ENCODE measurements around the gene C16orf87.
A peak's percentile ranks its signal among the peaks of the same experiment; 100 is the strongest.

C16orf87 gene

DNA sequence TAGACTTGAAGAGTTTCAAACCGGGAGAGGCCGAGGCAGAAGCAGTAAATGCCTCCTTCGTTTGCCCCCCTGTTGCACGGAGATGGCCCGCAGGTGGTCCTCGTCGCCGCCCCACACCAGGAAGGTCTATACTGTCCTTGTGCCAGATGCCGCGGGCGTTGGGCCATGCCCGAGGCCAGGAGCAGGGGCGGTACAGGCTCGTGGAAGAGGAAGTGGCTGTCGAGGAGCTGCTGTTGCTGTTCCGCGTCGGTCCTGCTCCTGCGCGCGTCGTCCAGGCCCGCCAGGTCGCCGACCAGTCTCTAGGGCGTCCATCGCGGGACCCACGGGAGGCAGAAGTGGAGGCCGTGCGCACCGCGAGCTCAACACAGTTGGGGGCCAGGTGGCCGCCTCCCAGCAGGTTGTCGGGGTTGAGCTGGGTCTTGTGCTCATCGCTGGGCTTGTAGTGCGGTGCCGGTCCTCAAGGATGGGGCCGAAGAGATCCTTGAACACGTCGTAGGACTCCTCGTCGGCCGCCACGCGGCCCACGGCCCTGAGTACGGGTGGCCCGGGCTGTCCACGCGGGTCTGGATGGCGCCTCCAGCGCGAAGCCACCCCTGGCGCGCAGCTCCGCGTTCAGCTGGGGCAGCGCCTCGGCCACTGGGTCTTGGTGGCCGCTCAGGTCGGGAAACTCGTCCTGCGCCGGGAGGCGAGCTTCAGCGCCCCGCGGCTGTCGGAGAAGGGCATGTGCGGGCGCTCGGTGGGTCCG, 13.1 kb upstream of the C16orf87 start:
- DNase-seq, result no peak

DNA sequence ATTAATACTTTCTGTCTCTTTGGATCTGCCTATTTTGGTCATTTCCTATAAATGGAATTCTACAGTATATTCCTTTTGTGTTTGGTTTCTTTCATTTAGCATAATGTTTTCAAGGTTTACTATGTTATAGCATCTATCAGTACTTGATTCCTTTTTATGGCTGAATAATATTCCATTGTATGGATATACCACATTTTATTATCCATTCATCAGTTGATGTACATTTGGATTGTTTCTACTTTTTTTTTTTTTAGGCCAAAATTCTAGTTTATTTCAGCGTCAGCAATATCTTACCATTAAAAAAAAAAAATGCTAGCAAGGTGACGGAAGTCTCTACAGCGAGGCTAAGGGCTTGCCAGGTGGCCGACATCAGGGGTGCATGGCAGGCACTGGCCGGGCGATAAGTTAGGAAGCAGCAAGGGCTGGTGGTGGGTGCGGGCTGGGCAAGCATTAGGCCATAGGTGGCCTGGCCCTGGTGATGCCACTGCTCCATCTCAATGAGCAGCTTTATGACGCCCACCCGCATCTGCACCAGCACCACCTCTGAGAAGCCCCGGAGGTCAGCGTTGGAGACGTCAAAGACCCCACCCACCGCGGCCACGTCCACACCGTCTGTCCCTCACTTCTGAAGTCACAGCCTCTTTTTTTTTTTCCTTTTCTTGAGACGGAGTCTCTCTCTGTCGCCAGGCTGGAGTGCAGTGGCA, 11.4 kb upstream of the C16orf87 start:
- no peak for DNase-seq

DNA sequence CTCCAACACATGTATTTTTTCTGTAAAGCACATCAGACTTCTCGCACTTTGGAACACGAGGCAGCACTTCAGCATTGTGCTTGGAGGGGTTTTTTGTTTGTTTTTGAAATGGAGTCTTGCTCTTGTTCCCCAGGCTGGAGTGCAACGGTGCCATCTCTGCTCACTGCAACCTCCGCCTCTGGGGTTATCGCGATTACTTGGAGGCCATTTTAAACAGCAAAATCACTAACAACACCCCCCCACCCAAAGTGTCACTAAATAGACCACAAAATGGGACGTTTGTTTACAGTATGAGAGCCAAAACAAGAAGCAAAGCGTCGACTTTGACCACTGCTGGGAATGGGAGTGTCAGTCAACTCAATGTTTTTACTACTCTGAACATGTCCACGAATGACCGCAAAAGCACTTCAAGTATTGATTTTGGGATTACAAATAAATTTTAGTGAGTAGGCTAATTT, 9.0 kb upstream of the C16orf87 start:
- no peak for DNase-seq

DNA sequence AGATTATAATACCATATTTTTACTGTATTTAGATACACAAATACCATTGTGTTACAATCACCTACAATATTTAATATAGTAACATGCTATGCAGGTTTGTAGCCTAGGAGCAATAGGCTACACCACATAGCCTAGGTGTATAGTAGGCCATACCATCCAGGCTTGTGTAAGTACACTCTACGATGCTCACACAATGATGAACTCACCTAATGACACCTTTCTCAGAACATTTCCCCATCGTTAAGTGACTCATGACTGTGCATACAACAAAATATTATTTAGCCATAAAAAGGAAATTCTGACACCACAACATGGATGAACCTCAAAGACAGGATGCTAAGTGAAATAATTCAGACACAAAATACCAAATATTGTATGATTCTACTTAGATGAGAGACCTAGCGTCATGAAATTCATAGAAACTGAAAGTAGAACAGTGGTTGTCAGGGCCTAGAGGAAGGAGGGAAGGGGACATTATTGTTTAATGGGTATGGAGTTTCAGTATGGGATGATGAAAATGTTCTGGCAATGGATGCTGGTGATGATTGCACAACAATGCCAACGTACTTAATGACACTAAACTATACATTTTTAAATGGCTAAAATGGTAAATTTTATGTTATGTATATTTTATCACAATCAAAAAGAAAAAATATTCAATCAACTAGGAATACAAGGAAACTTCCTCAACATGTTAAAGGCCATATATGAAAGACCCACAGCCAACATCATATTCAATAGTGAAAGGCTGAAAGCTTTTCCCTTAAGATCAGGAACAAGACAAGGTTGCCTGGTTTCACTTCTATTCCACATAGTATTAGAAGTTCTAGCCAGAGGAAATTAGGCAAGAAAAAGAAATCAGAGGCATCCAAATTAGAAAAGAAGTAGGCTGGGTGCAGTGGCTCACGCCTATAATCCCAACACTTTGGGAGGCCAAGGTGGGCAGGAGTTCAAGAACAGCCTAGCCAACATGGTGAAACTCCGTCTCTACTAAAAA, 5.9 kb upstream of the C16orf87 start:
- no peak for DNase-seq

DNA sequence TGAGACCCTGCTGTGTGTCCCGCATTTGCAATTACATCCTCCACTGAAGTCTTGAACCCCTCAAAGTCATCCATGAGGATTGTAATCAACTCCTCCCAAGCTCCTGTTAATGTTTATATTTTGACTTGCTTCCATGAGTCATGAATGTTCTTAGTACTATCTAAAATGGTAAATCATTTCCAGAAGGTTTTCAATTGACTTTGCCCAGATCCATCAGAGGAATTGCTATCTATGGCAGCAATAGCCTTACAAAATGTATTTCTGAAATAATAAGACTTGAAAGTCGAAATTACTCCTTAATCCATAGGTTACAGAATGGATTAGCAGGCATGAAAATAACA, 2.5 kb upstream of the C16orf87 start:
- DNase-seq, result no peak

DNA sequence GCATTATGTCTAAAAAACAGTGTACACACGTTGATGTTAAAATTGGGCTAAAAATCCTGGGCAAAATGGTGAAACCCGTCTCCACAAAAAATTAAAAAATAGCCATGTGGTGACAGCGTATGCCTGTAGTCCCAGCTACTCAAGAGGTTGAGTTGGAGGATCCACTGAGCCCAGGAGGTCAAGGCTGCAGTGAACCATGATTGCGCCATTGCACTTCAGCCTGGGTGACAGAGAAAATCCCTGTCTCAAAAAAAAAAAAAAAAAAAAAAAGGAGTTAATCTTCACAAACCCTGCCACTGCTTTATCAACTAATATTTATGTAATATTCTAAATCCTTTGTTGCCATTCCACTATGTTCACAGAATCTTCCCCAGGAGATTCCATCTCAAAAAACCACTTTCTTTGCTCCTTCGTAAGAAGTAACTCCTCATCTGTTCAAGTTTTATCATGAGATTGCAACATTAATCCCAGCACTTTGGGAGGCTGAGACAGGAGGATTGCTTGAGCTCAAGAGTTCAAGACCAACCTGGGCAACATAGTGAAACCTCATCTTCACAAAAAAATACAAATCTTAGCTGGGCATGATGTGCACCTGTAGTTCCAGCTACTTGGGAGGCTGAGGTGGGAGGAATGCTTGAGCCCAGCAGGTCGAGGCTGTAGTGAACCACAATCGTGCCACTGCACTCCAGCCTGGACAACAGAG, 1.9 kb upstream of the C16orf87 start:
- no peak for DNase-seq

DNA sequence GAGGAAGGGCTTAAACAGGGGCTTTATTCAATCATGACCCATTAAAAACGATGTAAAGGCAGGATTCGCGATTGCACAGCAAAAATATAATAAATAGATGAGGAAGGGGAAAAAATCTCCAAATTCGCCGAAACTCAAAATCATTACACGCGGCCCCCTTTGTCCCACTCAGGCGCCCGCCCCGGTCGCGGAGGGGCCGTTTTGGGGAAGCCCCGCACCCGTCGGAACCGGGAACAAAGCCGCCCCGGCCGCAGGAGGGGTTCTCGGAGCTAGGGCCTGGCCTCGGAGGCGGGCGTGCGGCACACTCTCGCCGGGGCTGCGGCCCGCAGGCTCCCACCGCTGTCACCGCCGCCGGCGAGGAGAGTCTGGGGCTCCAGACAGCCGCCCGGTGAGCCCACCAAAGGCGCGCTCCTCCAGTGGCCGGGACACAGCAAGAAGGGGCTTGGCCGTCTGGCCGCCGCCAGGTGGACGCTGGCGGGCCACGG, 521 bp downstream of the C16orf87 start:
- peak in 16 of 56 donors; percentile 20 to 73 (median 56) for DNase-seq

DNA sequence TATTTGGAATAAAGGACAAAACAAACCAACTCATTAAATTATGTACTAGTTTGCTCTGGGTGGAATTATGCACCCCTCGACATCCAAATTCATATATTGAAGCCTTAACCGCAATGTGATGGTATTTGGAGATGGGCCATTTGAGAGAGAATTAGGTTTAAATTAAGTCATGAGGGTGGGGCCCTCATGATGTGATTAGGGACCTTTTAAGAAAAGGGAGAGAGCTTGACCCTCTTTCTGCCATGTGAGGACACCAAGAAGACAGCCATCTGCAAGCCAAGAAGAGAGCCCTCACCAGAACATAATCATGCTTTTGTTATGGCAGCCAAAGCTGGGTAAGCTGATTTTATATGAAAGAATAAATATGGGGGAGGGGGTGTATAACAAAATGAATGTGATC, 2.0 kb downstream of the C16orf87 start:
- no peak for DNase-seq

DNA sequence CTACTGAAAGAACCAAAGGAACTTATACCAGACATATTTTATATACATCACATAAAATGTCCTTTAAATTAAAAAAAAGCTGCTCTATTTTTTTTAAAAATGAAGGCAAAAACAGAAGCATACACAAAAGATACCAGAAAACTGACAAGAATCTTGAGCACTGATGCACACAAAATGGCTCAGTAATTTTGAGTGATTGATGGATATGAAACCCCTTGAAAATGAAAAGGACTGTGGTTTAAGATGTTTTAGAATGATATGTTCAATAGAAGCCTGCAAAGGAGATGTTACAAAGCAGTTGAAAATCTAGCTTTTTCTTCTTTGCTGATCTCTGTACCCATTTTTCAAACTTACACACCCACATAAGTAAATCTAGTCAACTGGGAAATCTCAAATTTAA, 2.7 kb downstream of the C16orf87 start:
- no peak for DNase-seq

DNA sequence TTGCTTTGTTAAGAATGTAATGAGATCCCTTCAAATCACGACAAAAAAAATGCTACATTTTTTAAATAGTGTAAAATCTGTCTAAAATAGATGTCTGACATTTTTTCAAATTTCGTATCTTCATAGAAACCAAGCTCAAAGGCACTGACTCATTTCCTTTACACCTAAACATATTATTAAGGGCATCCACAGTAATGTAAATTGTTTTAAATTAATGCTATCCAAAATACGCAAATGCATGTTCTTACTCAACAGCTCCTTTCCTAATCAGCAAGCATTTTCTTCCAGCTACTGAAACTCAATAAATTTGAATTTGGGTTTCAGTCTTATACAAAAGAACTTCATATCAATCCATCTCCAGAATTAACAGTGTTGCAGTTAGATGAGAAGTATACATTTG, 4.3 kb downstream of the C16orf87 start:
- no peak for DNase-seq

DNA sequence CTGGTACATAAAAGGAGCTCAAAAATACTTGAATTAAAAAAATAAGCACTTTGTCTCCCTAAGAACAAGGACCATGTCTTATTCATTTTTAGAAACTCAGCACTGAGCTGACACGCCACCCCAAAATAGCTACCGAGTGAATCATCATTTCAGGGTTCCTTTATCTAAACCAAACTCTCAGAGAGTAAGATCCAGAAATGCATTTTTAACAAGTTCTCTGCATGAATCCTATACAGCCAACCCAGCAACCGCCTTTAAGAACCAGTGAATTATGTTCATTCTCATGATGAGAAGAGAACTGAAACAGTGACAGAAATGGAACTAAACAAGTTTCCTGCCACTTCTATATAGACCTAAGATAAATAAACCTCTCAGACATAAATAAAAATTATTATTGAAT, 8.7 kb downstream of the C16orf87 start:
- peak in 6 of 56 donors; percentile 7 to 65 (median 22) for DNase-seq

DNA sequence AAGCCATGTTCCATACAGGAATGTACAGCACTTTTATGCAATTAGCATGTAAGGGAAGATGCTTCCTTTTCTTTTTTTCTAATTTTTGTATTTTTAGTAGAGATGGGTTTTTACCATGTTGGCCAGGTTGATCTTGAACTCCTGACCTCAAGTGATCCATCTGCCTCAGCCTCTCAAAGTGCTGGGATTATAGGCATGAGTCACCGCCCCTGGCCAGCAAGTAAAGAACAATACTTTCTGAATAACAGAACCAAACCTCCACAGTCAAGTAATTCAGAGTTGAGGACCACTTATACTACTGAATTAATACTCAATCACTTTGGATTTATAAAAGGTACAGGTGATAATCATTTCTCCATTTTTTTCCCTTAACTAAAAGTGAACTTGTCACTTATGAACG, 13.0 kb downstream of the C16orf87 start:
- DNase-seq, result no peak

DNA sequence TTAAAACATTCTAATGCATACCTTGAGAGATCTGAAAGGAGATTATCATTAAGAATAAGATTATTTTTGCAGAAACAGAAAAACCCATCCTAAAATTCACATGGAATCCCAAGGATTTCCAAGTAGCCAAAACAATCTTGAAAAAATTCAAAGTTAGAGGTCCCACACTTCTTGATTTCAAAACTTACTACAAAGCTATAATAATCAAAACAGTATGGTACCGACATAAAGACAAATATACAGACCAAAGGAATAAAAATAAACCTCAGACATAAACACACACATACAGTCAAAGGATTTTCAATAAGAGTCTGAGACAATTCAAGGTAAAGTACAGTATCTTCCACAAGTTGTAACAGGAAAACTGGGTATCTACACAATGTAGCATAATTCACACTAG, 16.2 kb downstream of the C16orf87 start:
- no peak for DNase-seq

DNA sequence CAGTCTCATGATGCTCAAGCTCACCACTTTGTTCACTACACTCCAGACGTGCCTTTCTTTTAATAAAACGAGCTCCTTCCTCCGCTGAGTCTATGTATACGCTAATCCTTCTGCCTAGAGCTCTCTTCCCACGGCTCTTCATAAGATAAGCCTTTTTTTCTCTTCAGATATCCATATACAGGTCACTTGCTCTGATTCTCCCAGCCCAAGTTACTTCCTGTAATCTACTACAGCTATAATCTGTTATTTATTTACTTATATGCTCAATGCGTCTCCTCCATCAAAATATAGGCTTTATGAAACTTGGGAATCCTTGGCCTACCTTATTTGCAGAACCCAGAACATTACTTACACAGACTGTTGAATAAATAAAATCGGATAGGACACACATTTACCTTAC, 17.4 kb downstream of the C16orf87 start:
- DNase-seq, result no peak

DNA sequence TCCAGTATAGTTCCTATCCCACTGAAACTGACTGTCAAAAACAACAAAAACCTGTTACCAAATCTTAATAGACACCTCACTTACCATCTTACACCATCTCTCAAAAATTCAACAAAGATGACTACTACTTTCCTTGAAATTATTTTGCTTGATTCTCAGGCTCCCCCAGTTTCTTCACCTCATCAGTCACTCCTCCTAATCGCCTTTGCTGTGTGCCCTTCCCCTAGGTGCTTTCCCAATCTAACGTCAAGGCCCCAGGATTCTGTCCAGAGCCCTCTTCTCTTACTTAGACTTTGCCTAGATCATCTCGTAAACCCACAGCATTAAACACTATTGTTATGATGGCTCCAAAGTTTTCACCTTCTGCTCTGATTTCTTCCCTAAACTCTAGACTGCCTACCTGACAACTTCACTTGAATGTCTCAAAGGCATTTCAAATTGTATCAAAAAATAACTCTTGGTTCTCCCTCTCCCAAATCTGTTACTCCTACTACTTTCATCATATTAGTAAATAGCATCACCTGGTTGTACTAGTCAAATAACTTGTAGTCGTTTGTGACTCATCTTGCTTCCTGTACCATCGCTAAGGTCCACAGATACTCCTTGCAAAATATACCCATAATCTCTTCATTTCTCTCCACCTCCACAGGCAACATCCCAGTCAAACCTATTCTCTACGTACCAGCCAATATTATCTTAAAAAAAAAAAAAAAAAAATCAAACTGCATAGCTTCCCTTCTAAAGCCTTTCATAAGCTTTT, 18.0 kb downstream of the C16orf87 start:
- no peak for DNase-seq

DNA sequence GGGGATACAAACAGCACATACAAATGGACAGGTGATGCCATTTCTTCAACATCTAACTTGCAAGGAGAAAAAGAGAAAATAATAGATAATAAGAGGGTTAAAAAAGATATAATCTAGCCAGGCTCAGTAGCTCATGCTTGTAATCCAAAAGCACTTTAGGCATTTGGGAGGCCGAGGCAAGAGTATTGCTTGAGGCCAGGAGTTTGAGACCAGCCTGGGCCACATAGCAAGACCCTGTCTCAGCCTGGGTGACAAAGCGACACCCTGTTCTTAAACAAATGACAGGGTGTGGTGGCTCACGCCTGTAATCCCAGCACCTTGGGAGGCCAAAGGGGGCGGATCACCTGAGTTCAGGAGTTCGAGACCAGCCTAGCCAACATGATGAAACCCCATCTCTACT, 19.3 kb downstream of the C16orf87 start:
- DNase-seq, result no peak

DNA sequence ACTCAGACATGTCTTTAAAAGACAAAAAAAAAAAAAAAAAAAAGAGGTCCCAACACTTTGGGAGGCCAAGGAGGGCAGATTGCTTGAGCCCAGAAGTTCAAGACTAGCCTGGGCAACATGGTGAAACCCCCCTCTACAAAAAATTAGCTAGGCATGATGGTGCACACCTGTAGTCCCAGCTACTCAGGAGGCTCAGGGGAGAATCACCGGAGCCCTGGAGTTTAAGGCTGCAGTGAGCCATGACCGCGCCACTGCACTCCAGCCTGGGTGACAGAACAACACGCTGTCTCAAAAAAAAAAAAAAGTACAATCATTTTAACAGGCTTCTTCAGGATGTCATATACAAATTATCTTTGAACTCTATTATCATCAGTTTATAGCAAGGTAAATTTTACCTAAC, 22.0 kb downstream of the C16orf87 start:
- DNase-seq, result no peak

DNA sequence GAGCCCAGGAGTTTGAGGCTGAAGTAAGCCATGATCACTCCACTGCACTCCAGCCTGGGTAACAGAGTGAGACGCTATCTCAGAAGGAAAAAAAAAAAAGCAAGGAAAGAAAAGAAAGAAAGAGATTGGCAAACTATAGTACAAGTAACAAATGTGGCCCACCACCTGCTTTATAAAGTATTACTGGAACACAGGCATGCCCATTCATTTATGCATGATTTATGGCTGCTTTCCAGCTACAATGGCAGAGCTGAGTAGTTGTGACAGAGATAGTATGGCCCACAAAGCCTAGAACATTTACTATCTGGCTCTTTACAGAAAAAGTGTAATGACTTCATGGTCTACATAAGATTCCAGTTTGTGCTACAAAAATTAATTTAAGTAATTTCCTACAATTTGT, 23.6 kb downstream of the C16orf87 start:
- DNase-seq, result no peak

DNA sequence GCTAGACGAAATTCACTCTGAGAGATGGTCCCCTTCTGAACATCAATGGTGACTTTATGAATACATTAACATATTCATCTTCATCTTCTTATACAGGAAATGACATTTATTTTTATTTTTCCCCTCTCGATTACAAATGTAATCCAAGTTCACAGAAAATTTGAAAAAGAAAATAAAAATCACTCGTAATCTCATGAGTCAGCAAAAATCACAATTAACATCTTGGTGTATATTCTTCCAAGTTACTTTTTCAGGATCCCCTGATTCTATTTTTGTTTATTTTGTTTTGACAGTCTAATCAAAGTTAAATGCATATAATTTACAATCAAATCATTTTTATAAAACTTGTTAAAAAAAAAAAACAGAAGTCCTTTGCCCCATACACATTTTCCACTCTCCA, 27.6 kb downstream of the C16orf87 start:
- no peak for DNase-seq

DNA sequence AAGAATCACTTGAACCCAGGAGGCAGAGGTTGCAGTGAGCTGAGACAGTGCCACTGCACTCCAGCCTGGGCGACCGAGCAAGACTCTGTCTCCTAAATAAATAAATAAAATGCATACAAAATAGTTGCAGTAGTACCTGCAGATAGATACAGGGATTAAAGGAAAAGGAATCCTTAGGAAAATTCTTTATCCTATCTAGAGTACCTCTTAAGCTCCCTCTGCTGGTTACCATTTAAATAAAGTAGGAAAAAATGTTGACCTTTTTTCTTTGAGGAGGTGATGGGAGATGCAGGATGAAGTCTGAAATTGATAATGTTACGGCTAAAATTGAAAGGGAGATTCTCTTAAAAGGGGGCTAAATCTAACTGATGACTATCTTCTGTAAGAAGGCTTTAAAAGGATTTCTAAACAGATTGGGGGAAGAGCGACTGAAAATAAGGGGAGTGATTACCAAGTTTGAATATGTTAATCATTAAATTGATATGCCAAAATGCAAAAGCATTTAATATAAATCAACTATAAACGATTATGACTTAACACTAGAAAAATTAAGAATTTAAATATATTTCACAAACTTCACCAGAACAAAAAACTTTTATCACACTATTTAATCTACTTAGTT, 29.4 kb downstream of the C16orf87 start:
- DNase-seq, result no peak

Measured in amygdala (tissue), 56 donors.